ENCODE data around the gene IPPK. TPM values are rescaled to one million over a fixed set of nuclear protein-coding genes. Genes with fewer than 3 reads are reported as not detected.

The IPPK gene
- total and polyA plus RNA-seq, 2 experiments from 2014 or later, result 6.4 to 7.0 TPM

DNA sequence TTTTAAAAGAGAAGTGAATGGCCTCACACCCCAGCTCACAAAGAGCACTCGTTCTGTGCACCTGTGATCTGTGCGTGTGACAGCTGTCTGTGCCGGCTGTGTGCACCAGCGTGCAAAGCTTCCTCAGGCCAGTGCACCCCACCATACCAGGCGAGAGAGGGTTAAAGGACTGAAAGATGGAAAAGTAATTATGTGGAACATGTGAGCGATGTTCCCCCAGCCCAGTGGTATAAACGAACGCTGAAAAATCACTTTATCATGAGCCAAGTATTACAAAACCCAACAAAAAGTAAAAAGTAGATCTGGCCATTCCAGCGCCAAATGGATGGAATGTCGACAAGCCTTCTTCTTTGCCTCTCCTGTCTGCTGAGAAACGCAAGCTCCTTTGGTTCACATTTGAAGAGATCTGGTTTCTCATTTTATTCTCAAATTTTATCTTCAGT is 53.7 kb downstream of the IPPK start:
- Histone ChIP-seq H3K9me3 (ENCODE audit: low read depth) (no peaks in the 10 kb centered on the region), H3K36me3 (peaks cover 11% of the 10 kb centered on the region), H3K4me3 (no peak overlapping the region), H3K27ac (no peak overlapping the region), H3K27me3 (no peaks in the 10 kb centered on the region), H3K4me1 (ENCODE audit: low read depth) (no peaks in the 10 kb centered on the region)
- TF ChIP-seq, protein P1, sequence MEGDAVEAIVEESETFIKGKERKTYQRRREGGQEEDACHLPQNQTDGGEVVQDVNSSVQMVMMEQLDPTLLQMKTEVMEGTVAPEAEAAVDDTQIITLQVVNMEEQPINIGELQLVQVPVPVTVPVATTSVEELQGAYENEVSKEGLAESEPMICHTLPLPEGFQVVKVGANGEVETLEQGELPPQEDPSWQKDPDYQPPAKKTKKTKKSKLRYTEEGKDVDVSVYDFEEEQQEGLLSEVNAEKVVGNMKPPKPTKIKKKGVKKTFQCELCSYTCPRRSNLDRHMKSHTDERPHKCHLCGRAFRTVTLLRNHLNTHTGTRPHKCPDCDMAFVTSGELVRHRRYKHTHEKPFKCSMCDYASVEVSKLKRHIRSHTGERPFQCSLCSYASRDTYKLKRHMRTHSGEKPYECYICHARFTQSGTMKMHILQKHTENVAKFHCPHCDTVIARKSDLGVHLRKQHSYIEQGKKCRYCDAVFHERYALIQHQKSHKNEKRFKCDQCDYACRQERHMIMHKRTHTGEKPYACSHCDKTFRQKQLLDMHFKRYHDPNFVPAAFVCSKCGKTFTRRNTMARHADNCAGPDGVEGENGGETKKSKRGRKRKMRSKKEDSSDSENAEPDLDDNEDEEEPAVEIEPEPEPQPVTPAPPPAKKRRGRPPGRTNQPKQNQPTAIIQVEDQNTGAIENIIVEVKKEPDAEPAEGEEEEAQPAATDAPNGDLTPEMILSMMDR (IDR thresholded peaks at IDR 0.05; ENCODE audit: low read depth, low read length), result no peak
- DNase-seq (ENCODE audit: low read depth in 1 of 2, low spot score in 1 of 2), result no peak

GRCh38 chr9:92615790-92616189 is 54.1 kb downstream of the IPPK start:
- DNase-seq (ENCODE audit: low read depth in 1 of 2, low spot score in 1 of 2), result no peak
- TF ChIP-seq, protein P1 (IDR thresholded peaks at IDR 0.05; ENCODE audit: low read depth, low read length), result no peak
- no peaks in the 10 kb centered on the region for H3K4me1 ChIP-seq (ENCODE audit: low read depth)
- H3K9me3 ChIP-seq (ENCODE audit: low read depth), result no peaks in the 10 kb centered on the region
- no peak overlapping the region for H3K27ac ChIP-seq
- H3K27me3 ChIP-seq, result no peaks in the 10 kb centered on the region
- no peak overlapping the region for H3K4me3 ChIP-seq
- peaks cover 11% of the 10 kb centered on the region for H3K36me3 ChIP-seq

- Histone ChIP-seq H3K36me3 (peaks cover 11% of the 10 kb centered on the region), H3K27ac (no peak overlapping the region), H3K4me3 (no peak overlapping the region), H3K4me1 (ENCODE audit: low read depth) (no peaks in the 10 kb centered on the region), H3K27me3 (no peaks in the 10 kb centered on the region), H3K9me3 (ENCODE audit: low read depth) (no peaks in the 10 kb centered on the region)
- no peak for DNase-seq (ENCODE audit: low read depth in 1 of 2, low spot score in 1 of 2)
- TF ChIP-seq, protein P1 (IDR thresholded peaks at IDR 0.05; ENCODE audit: low read depth, low read length), result no peak
Observed at GRCh38 chr9:92614763-92615461, 55.0 kb downstream of the IPPK start.

DNA sequence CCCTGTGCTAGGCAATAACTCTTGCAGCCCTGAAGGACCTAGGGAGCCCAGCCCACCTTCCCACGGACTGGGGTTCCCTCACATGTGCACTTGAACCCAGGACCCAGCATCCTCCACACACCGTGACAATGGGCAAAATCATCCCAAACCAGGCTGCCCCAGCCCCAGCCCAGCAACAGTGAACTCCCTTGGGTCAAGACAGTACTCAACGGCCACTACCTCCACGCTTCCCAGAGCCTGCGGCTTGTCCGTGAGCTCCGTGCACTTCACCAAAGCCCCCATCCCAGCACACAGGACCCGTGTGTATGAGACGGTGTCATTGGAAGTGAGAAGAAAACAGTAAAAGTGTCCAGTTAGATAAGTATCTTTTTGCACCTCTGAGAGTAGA is 55.8 kb downstream of the IPPK start:
- DNase-seq (ENCODE audit: low read depth in 1 of 2, low spot score in 1 of 2), result no peak
- Histone ChIP-seq H3K36me3 (peaks cover 11% of the 10 kb centered on the region), H3K27me3 (no peaks in the 10 kb centered on the region), H3K9me3 (ENCODE audit: low read depth) (no peaks in the 10 kb centered on the region), H3K4me1 (ENCODE audit: low read depth) (no peaks in the 10 kb centered on the region), H3K4me3 (no peak overlapping the region), H3K27ac (no peak overlapping the region)
- TF ChIP-seq, protein P1 (IDR thresholded peaks at IDR 0.05; ENCODE audit: low read depth, low read length), result no peak

- no peaks in the 10 kb centered on the region for H3K4me1 ChIP-seq (ENCODE audit: low read depth)
- peaks cover 11% of the 10 kb centered on the region for H3K36me3 ChIP-seq
- no peak for DNase-seq (ENCODE audit: low read depth in 1 of 2, low spot score in 1 of 2)
- no peaks in the 10 kb centered on the region for H3K9me3 ChIP-seq (ENCODE audit: low read depth)
- no peak overlapping the region for H3K27ac ChIP-seq
- H3K27me3 ChIP-seq, result no peaks in the 10 kb centered on the region
- TF ChIP-seq, protein P1 (IDR thresholded peaks at IDR 0.05; ENCODE audit: low read depth, low read length), result no peak
- H3K4me3 ChIP-seq, result no peak overlapping the region
Observed at GRCh38 chr9:92613268-92614122, 56.4 kb downstream of the IPPK start.

Data from cardiac muscle cell (in vitro differentiated cells and primary cell).